HUES48 (cell line): ENCODE data around the gene LRRC14B.

Source experiments
- H3K27ac ChIP-seq: one replicate; pipeline ENCODE4 v1.7.0; 2013; ENCODE audit warnings: low read depth, low read length, inconsistent platforms
- H3K27me3 ChIP-seq: 2 replicates; pipeline ENCODE4 v1.6.1; 2013; ENCODE audit warnings: mild to moderate bottlenecking, low read length; ENCODE audit not compliant: control insufficient read depth, insufficient read depth
- H3K36me3 ChIP-seq: 2 replicates; pipeline ENCODE4 v1.6.1; 2013; ENCODE audit warnings: low read length; ENCODE audit not compliant: control insufficient read depth, insufficient read depth
- H3K4me1 ChIP-seq: 2 replicates; pipeline ENCODE4 v1.6.1; 2013; ENCODE audit warnings: mild to moderate bottlenecking, low read length; ENCODE audit not compliant: control insufficient read depth, insufficient read depth
- H3K4me3 ChIP-seq: 2 replicates; pipeline ENCODE4 v1.5.1; 2013; ENCODE audit warnings: mild to moderate bottlenecking, low read depth, low read length
- H3K9ac ChIP-seq: 2 replicates; pipeline ENCODE4 v1.6.1; 2013; ENCODE audit warnings: mild to moderate bottlenecking, low read depth, low read length, moderate library complexity
- H3K9me3 ChIP-seq: 2 replicates; pipeline ENCODE4 v1.6.1; 2013; ENCODE audit warnings: low read length; ENCODE audit not compliant: control insufficient read depth, insufficient read depth

Gene LRRC14B

DNA sequence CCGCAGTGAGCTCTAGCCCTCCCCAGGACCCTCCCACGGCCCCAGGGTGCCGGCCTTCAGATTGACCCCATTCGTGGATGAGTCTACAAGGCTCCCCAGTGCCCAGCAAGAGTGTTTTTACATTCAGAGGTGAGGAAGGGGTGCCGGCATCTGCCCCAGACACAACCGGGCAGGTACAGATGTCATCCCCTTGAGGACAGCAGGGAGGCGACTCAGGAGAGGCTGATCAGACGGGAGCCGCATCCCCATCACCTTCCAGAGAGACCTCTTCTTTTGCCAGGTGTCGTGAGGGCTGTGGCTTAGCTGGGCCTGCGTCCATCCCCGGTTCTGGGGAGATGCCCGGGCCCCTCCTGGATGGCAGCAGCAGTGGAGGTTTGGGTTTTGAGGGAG lies 4.3 kb upstream of the LRRC14B start:
- Histone ChIP-seq H3K36me3 (peaks cover 11% of the 10 kb centered on the region), H3K27me3 (no peaks in the 10 kb centered on the region), H3K27ac (no peak overlapping the region), H3K4me1 (peaks cover 9% of the 10 kb centered on the region; the same call in 1 of the 2 replicates), H3K9ac (no peak overlapping the region), H3K9me3 (no peaks in the 10 kb centered on the region), H3K4me3 (no peak overlapping the region)

GRCh38 chr5:187617-188451 lies 3.5 kb upstream of the LRRC14B start:
- Histone ChIP-seq H3K36me3 (peaks cover 3% of the 10 kb centered on the region; the same call in 1 of the 2 replicates), H3K4me1 (peaks cover 9% of the 10 kb centered on the region; the same call in 1 of the 2 replicates), H3K27me3 (no peaks in the 10 kb centered on the region), H3K9me3 (no peaks in the 10 kb centered on the region), H3K9ac (no peak overlapping the region), H3K27ac (no peak overlapping the region), H3K4me3 (no peak overlapping the region)

GRCh38 chr5:188488-189481 lies 2.5 kb upstream of the LRRC14B start:
- no peak overlapping the region for H3K4me3 ChIP-seq
- H3K27ac ChIP-seq: no peak overlapping the region
- peaks cover 9% of the 10 kb centered on the region; the same call in 1 of the 2 replicates for H3K4me1 ChIP-seq
- H3K9me3 ChIP-seq: no peaks in the 10 kb centered on the region
- no peaks in the 10 kb centered on the region for H3K27me3 ChIP-seq
- no peak overlapping the region for H3K9ac ChIP-seq
- no peaks in the 10 kb centered on the region for H3K36me3 ChIP-seq

DNA sequence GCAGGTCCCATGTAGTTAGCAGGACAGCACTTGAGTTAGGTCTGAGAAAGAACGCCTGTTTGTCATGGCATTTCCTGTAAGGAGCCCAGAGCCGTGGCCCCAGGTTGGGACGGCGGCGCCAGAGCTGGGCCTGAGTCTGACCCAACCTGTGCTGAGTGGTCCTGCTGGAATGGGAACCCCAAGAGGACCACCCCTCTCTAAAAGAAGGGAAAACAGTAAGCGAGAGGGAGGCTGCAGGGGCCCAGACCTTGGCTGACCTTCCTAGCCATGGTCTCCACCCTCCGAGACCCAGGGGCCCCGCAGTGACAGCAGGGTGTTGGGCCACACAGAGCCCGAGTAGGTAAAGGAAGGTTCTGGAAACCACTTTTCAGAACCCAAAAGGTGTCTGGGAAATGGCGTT lies 1.8 kb upstream of the LRRC14B start:
- H3K9me3 ChIP-seq: no peaks in the 10 kb centered on the region
- H3K4me1 ChIP-seq: peaks cover 9% of the 10 kb centered on the region; the same call in 1 of the 2 replicates
- no peak overlapping the region for H3K4me3 ChIP-seq
- H3K9ac ChIP-seq: no peak overlapping the region
- H3K27me3 ChIP-seq: no peaks in the 10 kb centered on the region
- no peak overlapping the region for H3K27ac ChIP-seq
- H3K36me3 ChIP-seq: no peaks in the 10 kb centered on the region

- Histone ChIP-seq H3K9ac (no peak overlapping the region), H3K27ac (no peak overlapping the region), H3K4me1 (peaks cover 9% of the 10 kb centered on the region; the same call in 1 of the 2 replicates)
Measured at GRCh38 chr5:189976-190365, 1.3 kb upstream of the LRRC14B start.

DNA sequence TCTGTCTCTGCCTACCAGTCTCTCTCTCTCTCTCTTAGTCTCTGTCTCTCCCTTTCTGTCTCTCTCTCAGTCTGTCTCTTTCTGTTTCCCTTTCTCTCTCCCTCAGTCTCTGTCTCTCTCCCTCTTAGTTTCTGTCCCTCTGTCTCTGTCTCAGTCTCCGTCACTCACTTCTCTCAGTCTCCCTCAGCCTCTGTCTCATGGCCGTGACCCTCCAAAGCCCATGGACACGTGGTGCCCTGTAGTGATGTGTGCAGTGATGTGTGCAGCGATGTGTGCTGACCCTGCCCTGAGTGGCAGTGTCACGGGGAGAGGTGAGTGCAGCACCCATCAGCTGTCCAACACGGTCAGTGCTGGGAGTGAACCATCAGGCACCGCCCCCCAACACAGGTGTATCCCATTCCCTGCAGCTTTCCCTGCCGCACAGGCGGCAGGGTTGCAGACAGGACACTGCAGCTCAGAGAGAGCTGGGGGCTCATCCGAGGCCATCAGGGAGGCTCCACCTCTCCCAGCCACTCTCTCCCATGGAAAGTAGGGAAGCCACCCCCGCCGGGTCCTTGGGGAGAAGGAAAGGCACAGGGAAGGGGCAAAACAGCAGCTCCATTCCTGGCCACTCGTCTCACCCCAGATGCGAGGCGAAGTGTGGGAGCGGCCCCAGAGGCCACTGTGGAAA lies 794 bp upstream of the LRRC14B start:
- Histone ChIP-seq H3K36me3 (no peaks in the 10 kb centered on the region), H3K4me3 (no peak overlapping the region), H3K9me3 (no peaks in the 10 kb centered on the region), H3K27me3 (no peaks in the 10 kb centered on the region), H3K9ac (no peak overlapping the region), H3K4me1 (peaks cover 9% of the 10 kb centered on the region; the same call in 1 of the 2 replicates), H3K27ac (no peak overlapping the region)

More at GRCh38 chr5:189976-190365, 1.3 kb upstream of the LRRC14B start:
- Histone ChIP-seq H3K27me3 (no peaks in the 10 kb centered on the region), H3K4me3 (no peak overlapping the region), H3K36me3 (no peaks in the 10 kb centered on the region), H3K9me3 (no peaks in the 10 kb centered on the region)

DNA sequence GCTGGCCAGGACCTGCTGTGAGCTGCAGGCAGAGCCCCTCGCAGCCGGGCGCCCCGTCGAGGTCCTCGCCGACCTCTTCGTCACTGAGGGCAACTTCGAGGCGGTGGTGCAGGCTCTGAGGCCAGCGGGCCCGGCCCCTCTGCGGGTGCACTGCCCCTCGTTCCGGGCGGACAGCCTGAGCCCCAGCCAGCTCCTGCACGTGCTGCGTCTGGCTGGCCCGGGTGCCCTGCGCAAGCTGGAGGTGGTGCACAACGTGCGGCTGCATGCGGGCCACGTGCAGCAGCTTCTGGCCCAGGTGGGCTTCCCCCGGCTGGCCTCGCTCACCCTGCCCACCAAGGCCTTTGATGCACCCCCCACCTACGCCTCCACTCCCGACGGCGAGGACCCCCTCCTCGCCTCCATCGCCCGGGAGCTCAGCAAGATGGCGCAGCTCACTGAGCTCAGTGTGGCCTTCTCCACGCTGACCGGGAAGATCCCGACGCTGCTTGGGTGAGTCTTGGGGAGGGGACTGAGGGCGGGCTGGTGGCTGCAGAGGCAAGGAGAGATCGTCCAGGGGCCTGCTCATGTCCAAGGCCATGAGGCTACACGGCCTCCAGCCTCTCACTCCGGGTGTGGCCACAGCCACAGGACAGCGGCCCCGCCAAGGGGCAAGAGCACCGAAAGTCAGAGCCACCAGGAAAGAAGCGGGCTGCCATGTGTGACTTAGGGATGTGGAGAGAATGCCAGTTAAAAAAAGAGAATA lies 825 bp downstream of the LRRC14B start:
- no peak overlapping the region for H3K27ac ChIP-seq
- H3K36me3 ChIP-seq: no peaks in the 10 kb centered on the region
- peaks cover 9% of the 10 kb centered on the region; the same call in 1 of the 2 replicates for H3K4me1 ChIP-seq
- H3K27me3 ChIP-seq: no peaks in the 10 kb centered on the region
- H3K9me3 ChIP-seq: no peaks in the 10 kb centered on the region
- H3K9ac ChIP-seq: no peak overlapping the region
- no peak overlapping the region for H3K4me3 ChIP-seq

DNA sequence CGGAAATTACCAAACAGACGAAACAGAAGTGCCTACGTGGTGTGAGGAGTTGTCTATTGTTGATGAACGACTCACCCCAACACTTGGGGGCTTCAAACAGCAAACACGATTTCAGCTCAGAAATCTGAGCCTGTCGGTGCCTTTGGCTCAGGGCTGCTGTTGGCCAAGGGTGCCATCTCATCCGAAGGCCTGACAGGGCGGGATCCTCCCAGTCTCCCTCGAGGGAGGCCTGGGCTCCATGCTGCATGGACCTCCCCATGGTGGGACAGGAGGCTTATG lies 1.3 kb downstream of the LRRC14B start:
- Histone ChIP-seq H3K9ac (no peak overlapping the region), H3K4me3 (no peak overlapping the region), H3K9me3 (no peaks in the 10 kb centered on the region), H3K4me1 (peaks cover 9% of the 10 kb centered on the region; the same call in 1 of the 2 replicates), H3K36me3 (no peaks in the 10 kb centered on the region), H3K27ac (no peak overlapping the region), H3K27me3 (no peaks in the 10 kb centered on the region)

DNA sequence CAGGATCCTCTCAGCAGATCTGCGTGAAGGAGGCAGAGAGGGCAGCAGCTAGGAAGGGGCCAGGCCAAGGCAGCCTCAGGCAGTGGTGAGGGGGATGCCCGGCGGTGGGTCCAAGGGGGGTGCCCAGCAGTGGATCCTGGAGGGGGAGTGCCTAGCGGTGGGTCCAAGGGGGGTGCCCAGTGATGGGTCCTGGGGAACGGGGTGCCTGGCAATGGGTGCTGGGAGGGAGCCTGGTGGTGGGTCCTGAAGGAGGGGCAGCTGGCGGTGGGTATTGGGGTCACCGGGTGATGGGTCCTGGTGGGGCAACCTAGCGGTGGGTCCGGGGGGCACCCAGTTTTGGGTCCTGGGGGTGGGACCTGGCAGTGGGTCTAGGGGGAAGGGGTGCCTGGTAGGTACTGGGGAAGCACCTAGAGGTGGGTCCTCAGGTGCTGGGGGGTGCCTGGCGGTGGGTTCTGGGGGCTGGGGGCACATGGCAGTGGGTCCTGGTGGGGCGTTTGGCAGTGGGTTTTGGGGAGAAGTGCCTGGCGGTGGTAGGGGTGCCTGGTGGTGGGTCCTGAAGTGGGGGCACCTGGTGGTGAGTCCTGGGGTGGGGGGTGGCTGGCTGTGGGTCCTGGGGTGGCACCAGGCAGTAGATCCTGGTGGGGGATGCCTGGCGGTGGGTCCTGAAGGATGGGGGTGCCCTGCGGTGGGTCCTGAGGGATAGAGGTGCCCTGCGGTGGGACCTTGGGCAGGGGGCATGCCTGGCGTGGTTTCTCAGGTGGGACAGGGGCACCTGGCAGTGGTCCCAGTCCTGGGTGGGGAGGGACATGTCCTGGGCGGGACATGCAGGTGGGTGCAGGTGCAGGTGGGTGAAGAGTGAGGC lies 1.9 kb downstream of the LRRC14B start:
- Histone ChIP-seq H3K9me3 (no peaks in the 10 kb centered on the region), H3K4me3 (no peak overlapping the region), H3K27me3 (no peaks in the 10 kb centered on the region), H3K9ac (no peak overlapping the region), H3K36me3 (no peaks in the 10 kb centered on the region), H3K4me1 (peaks cover 6% of the 10 kb centered on the region; the same call in 1 of the 2 replicates), H3K27ac (no peak overlapping the region)
